ENCODE results near the gene TPX2.
A peak's percentile ranks its signal among the peaks of the same experiment; 100 is the strongest.

Gene TPX2

GRCh38 chr20:31722257-31723068 lies 16.6 kb upstream of the TPX2 start, which contains the start of gene BCL2L1:
Gene BCL2L1 (minus strand): TSS chr20:31722868. CDS start chr20:31722218, 650 bp downstream.
- Histone ChIP-seq H3K9me2 (replicated peaks; ENCODE audit: insufficient read depth, low read length) (no peaks in the 10 kb centered on the region), H3K4me3 (ENCODE audit: insufficient read depth, low read length, poor library complexity, severe bottlenecking) (peak within 1 kb of the TSS; percentile 70), H3K9me3 (ENCODE audit: insufficient read depth, low read length) (no peaks in the 10 kb centered on the region), H3K27me3 (ENCODE audit: low read length) (no peaks in the 10 kb centered on the region), H3K79me2 (ENCODE audit: insufficient read depth, low read length) (peaks cover 52% of the 10 kb centered on the region), H3K27ac (ENCODE audit: low read depth, low read length) (peak within 1 kb of the TSS; percentile 89), H3K4me2 (ENCODE audit: low read depth, low read length, poor library complexity, severe bottlenecking) (peak within 1 kb of the TSS; percentile 91), H3K36me3 (ENCODE audit: low read length) (no peaks in the 10 kb centered on the region), H4K20me1 (ENCODE audit: low read depth, low read length) (no peaks in the 10 kb centered on the region), H3F3A (ENCODE audit: insufficient read depth) (peaks cover 16% of the 10 kb centered on the region), H3K9ac (ENCODE audit: low read length) (peak within 1 kb of the TSS; percentile 81), H2AFZ (ENCODE audit: low read depth, low read length, severe bottlenecking) (peak within 1 kb of the TSS; percentile 18)
- TF ChIP-seq CTCF (IDR thresholded peaks at IDR 0.05; ENCODE audit: insufficient read depth, low read length, poor library complexity, severe bottlenecking), result no peak
- TF ChIP-seq EZH2phosphoT487 (conservative IDR thresholded peaks at IDR 0.05; ENCODE audit: low read length), result no peak

GRCh38 chr20:31723069-31723318 lies 16.1 kb upstream of the TPX2 start:
- Histone ChIP-seq H3K27me3 (ENCODE audit: low read length) (no peaks in the 10 kb centered on the region), H3K36me3 (ENCODE audit: low read length) (no peaks in the 10 kb centered on the region), H3K4me3 (ENCODE audit: insufficient read depth, low read length, poor library complexity, severe bottlenecking) (peak overlapping the region; percentile 70), H2AFZ (ENCODE audit: low read depth, low read length, severe bottlenecking) (peak overlapping the region; percentile 18), H3K4me2 (ENCODE audit: low read depth, low read length, poor library complexity, severe bottlenecking) (peak overlapping the region; percentile 91), H3K79me2 (ENCODE audit: insufficient read depth, low read length) (peaks cover 47% of the 10 kb centered on the region), H3K9me2 (replicated peaks; ENCODE audit: insufficient read depth, low read length) (no peaks in the 10 kb centered on the region), H4K20me1 (ENCODE audit: low read depth, low read length) (no peaks in the 10 kb centered on the region), H3F3A (ENCODE audit: insufficient read depth) (peaks cover 16% of the 10 kb centered on the region), H3K9ac (ENCODE audit: low read length) (peak overlapping the region; percentile 81), H3K9me3 (ENCODE audit: insufficient read depth, low read length) (no peaks in the 10 kb centered on the region), H3K27ac (ENCODE audit: low read depth, low read length) (peak overlapping the region; percentile 89)
- TF ChIP-seq CTCF (IDR thresholded peaks at IDR 0.05; ENCODE audit: insufficient read depth, low read length, poor library complexity, severe bottlenecking) (no peak), EZH2phosphoT487 (conservative IDR thresholded peaks at IDR 0.05; ENCODE audit: low read length) (no peak)

DNA sequence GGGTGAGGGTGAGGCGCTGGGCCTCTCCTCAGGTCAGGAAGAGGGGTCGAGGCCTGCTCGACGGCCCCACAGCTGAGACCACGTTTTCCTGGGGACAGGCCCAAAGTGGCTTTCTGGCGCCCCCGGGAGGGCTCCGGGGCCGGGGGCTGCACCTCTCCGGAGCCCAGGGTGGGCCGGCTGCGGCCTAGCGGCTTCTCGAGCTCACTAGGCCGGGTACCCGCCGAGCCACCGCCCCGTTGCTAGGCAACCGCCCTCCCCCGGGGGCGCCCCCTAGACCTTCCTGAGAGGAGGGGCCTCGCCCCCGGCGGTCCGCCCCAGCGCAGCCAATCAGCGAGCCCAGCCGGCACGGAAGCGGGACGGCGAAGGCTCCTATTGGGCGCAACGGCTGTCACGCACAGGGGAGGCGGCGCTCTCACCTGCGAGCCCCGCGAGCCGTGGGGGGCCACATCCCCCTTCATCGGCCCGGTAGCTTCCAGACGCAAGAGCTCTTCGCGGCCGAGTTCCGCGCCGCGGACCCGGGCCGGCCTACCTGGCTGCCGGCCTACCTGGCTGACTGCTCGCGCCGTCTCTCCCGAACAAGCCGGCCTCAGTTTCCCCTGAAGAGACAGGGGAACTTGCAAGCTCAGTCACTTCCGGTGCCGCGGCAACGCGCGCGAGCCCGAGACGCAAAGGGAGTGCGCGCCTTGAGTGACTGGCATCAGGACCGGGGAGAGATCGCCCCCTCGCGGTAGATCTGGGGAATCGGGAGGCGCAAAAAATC lies 15.6 kb upstream of the TPX2 start:
- Histone ChIP-seq H3K36me3 (ENCODE audit: low read length) (no peaks in the 10 kb centered on the region), H3K4me2 (ENCODE audit: low read depth, low read length, poor library complexity, severe bottlenecking) (peak overlapping the region; percentile 91), H2AFZ (ENCODE audit: low read depth, low read length, severe bottlenecking) (peak overlapping the region; percentile 18), H3K27ac (ENCODE audit: low read depth, low read length) (peak overlapping the region; percentile 89), H3K9me3 (ENCODE audit: insufficient read depth, low read length) (no peaks in the 10 kb centered on the region), H3K79me2 (ENCODE audit: insufficient read depth, low read length) (peaks cover 44% of the 10 kb centered on the region), H3K9me2 (replicated peaks; ENCODE audit: insufficient read depth, low read length) (no peaks in the 10 kb centered on the region), H3K4me3 (ENCODE audit: insufficient read depth, low read length, poor library complexity, severe bottlenecking) (peak overlapping the region; percentile 70), H3K9ac (ENCODE audit: low read length) (peak overlapping the region; percentile 81), H4K20me1 (ENCODE audit: low read depth, low read length) (no peaks in the 10 kb centered on the region), H3F3A (ENCODE audit: insufficient read depth) (peaks cover 16% of the 10 kb centered on the region), H3K27me3 (ENCODE audit: low read length) (no peaks in the 10 kb centered on the region)
- no peak for TF ChIP-seq EZH2phosphoT487 (conservative IDR thresholded peaks at IDR 0.05; ENCODE audit: low read length)
- TF ChIP-seq CTCF (IDR thresholded peaks at IDR 0.05; ENCODE audit: insufficient read depth, low read length, poor library complexity, severe bottlenecking), result peak; percentile 71
